ENCODE results near the gene FKBP1C. TPM values are rescaled to one million over a fixed set of nuclear protein-coding genes. Genes with fewer than 3 reads are reported as not detected.

The FKBP1C gene
- total and polyA plus RNA-seq, 2 donors (not counting 3 experiments of a cell fraction or from before 2014, with no cell fraction given): 2.0 to 7.7 TPM

DNA sequence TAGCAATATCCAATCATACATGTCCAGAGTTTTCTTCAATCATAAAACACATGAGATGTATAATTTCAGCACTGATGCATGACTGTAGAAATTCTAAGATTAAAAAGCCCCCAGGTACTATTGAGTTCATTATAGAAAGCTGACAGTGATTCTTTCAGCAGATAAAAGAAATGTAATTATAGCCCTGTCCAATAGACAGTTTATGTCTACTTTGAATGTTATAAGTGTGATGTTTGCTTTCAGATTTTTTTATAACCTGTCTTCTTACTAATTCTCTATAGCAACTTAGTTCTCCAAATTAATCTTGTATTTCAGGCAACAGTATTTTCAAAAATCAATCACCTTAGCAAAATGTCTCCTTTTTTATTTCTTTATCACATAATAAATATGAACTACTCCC lies 13.5 kb upstream of the FKBP1C start:
- dilution Hi-C loops (cut with MboI; ENCODE audit: extremely low pct_ligation_motif_present, low sequenced_read_pairs): no loop called here
- no TSS peak for BruUV-seq (replicated peaks)
- no peaks in the 10 kb centered on the region for H3K9me1 ChIP-seq (replicated peaks; ENCODE audit: control insufficient read depth, extremely low read depth, insufficient read depth, low read length)
- H3K79me2 ChIP-seq (ENCODE audit: control insufficient read depth, insufficient read depth, low read length): no peaks in the 10 kb centered on the region
- no peak for DNase-seq (ENCODE audit: low read depth, low spot score)
- ChIA-PET POLR2A (no interaction called here), CTCF (no interaction called here)
- H3K27me3 ChIP-seq (ENCODE audit: control insufficient read depth in 2 of 2, insufficient read depth in 2 of 2, low read length in 2 of 2): no peaks in the 10 kb centered on the region
- no peak overlapping the region for H3K27ac ChIP-seq (ENCODE audit: insufficient read depth, low read depth, low read length)
- H3K36me3 ChIP-seq (ENCODE audit: control insufficient read depth in 2 of 2, extremely low read depth in 1 of 2, insufficient read depth in 2 of 2, low read length in 2 of 2): no peaks in the 10 kb centered on the region
- H3K9me3 ChIP-seq (replicated peaks; ENCODE audit: control insufficient read depth, insufficient read depth, low read length): no peaks in the 10 kb centered on the region
- H4K20me1 ChIP-seq (replicated peaks; ENCODE audit: control insufficient read depth, extremely low read depth, insufficient read depth, low read length): no peaks in the 10 kb centered on the region
- TF ChIP-seq POLR2AphosphoS5 (IDR thresholded peaks at IDR 0.05; ENCODE audit: insufficient read depth, low read depth, low read length) (no peak), FOS (IDR thresholded peaks at IDR 0.05; ENCODE audit: borderline replicate concordance, insufficient read depth, low read length) (no peak), MYC (IDR thresholded peaks at IDR 0.05; ENCODE audit: low read depth, low read length) (no peak), POLR2A (IDR thresholded peaks at IDR 0.05; ENCODE audit: low read depth, low read length) (no peak), EZH2 (IDR thresholded peaks at IDR 0.05; ENCODE audit: borderline replicate concordance, low read depth, low read length, severe bottlenecking) (no peak), GATA2 (IDR thresholded peaks at IDR 0.05; ENCODE audit: insufficient read depth, insufficient read length, low read depth, low read length) (no peak), JUN (IDR thresholded peaks at IDR 0.05; ENCODE audit: borderline replicate concordance, insufficient read depth, insufficient read length, low read depth) (no peak)
- TF ChIP-seq, protein P1, sequence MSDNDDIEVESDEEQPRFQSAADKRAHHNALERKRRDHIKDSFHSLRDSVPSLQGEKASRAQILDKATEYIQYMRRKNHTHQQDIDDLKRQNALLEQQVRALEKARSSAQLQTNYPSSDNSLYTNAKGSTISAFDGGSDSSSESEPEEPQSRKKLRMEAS (IDR thresholded peaks at IDR 0.05; ENCODE audit: insufficient read depth, insufficient read length): no peak
- TF ChIP-seq, protein P2, sequence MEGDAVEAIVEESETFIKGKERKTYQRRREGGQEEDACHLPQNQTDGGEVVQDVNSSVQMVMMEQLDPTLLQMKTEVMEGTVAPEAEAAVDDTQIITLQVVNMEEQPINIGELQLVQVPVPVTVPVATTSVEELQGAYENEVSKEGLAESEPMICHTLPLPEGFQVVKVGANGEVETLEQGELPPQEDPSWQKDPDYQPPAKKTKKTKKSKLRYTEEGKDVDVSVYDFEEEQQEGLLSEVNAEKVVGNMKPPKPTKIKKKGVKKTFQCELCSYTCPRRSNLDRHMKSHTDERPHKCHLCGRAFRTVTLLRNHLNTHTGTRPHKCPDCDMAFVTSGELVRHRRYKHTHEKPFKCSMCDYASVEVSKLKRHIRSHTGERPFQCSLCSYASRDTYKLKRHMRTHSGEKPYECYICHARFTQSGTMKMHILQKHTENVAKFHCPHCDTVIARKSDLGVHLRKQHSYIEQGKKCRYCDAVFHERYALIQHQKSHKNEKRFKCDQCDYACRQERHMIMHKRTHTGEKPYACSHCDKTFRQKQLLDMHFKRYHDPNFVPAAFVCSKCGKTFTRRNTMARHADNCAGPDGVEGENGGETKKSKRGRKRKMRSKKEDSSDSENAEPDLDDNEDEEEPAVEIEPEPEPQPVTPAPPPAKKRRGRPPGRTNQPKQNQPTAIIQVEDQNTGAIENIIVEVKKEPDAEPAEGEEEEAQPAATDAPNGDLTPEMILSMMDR (IDR thresholded peaks at IDR 0.05; ENCODE audit: extremely low read depth in 1 of 2, insufficient read depth in 1 of 2, low read depth in 1 of 2, low read length in 2 of 2): no peak
- no peak overlapping the region for H3K9ac ChIP-seq (replicated peaks; ENCODE audit: extremely low read depth, insufficient read depth, low read length)
- intact Hi-C loops (cut with micrococcal nuclease): no loop called here
- H2AFZ ChIP-seq (ENCODE audit: low read depth, low read length): no peak overlapping the region
- no peak for FAIRE-seq
- no peaks in the 10 kb centered on the region for H3K4me1 ChIP-seq (ENCODE audit: control insufficient read depth, extremely low read depth, insufficient read depth, low read length)
- no peak overlapping the region for H3K4me2 ChIP-seq (ENCODE audit: insufficient read depth, low read length)
- H3K4me3 ChIP-seq (replicated peaks in 1 of 3; ENCODE audit: insufficient read depth in 1 of 3, low read depth in 1 of 3, low read length in 3 of 3): no peak overlapping the region

All from endothelial cell of umbilical vein (primary cell).